ENCODE measurements around the gene ST14.

GRCh38 chr11:130123414-130124040, 36.1 kb upstream of the ST14 start:
- TF ChIP-seq, protein P1, sequence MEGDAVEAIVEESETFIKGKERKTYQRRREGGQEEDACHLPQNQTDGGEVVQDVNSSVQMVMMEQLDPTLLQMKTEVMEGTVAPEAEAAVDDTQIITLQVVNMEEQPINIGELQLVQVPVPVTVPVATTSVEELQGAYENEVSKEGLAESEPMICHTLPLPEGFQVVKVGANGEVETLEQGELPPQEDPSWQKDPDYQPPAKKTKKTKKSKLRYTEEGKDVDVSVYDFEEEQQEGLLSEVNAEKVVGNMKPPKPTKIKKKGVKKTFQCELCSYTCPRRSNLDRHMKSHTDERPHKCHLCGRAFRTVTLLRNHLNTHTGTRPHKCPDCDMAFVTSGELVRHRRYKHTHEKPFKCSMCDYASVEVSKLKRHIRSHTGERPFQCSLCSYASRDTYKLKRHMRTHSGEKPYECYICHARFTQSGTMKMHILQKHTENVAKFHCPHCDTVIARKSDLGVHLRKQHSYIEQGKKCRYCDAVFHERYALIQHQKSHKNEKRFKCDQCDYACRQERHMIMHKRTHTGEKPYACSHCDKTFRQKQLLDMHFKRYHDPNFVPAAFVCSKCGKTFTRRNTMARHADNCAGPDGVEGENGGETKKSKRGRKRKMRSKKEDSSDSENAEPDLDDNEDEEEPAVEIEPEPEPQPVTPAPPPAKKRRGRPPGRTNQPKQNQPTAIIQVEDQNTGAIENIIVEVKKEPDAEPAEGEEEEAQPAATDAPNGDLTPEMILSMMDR (IDR thresholded peaks at IDR 0.05) = no peak
- TF ChIP-seq POLR2AphosphoS5 (IDR thresholded peaks at IDR 0.05) (no peak), POLR2A (IDR thresholded peaks at IDR 0.05) (no peak)
